ENCODE results near the gene FAM111B.
"Not testable (repeated sequence)": the region's sequence is repeated elsewhere in the genome, so short reads cannot be mapped to it uniquely, and the experiment has no call there.

The FAM111B gene, protein sequence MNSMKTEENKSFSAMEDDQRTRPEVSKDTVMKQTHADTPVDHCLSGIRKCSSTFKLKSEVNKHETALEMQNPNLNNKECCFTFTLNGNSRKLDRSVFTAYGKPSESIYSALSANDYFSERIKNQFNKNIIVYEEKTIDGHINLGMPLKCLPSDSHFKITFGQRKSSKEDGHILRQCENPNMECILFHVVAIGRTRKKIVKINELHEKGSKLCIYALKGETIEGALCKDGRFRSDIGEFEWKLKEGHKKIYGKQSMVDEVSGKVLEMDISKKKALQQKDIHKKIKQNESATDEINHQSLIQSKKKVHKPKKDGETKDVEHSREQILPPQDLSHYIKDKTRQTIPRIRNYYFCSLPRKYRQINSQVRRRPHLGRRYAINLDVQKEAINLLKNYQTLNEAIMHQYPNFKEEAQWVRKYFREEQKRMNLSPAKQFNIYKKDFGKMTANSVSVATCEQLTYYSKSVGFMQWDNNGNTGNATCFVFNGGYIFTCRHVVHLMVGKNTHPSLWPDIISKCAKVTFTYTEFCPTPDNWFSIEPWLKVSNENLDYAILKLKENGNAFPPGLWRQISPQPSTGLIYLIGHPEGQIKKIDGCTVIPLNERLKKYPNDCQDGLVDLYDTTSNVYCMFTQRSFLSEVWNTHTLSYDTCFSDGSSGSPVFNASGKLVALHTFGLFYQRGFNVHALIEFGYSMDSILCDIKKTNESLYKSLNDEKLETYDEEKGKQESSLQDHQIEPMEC

DNA sequence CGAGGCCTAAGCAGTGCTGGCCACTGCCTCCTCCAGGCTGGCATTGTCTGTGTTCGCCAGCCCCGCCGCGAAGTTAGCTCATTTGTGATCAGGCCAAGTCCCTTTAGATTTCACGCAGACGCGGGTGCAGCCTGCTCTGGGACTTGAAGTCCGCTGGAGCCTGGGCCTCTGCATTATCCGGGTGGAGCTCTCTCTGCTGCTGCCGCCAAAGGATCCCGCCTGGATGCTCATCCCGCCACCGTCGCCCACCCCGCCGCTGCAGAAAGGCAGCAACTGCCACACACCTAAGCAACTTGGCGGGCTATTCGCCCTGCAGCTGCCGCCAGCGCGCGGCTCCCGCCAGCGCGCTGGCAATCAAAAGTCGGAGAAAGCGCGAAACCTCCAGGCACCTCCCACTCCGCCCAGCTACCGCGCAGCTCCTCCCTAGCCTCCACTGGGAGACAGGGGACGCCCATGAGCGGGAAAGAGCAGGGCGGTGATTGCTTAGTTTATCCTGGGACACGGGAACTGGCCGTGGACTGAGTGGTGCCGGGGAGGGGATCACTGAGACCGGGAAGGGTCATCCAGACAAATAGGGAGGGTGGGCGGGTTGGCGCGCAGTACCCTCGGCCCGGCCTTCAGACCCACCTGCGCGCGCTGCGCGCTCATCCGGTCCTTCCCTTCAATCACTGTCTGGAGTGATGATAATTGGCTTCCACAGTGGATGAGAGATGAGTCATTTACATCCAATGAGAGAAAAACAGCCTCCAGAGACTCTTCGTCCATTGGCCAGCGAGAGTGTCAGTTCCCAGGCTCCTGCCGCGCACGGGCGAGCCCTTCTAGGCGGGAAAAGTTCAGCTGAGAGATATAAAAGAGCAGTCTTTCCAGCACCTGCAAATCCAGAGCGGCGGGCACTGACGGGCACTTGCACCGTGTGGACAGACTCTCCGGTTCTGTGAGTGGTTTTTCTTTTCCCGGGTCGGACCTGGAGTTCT lies at the start of gene FAM111B:
Gene FAM111B, plus strand, starts transcription at position 875 of the 974 bp plus-strand sequence. CDS start 2,389 bp downstream, outside the sequence.
- peak; percentile 82 for DNase-seq (ENCODE audit: low spot score)

DNA sequence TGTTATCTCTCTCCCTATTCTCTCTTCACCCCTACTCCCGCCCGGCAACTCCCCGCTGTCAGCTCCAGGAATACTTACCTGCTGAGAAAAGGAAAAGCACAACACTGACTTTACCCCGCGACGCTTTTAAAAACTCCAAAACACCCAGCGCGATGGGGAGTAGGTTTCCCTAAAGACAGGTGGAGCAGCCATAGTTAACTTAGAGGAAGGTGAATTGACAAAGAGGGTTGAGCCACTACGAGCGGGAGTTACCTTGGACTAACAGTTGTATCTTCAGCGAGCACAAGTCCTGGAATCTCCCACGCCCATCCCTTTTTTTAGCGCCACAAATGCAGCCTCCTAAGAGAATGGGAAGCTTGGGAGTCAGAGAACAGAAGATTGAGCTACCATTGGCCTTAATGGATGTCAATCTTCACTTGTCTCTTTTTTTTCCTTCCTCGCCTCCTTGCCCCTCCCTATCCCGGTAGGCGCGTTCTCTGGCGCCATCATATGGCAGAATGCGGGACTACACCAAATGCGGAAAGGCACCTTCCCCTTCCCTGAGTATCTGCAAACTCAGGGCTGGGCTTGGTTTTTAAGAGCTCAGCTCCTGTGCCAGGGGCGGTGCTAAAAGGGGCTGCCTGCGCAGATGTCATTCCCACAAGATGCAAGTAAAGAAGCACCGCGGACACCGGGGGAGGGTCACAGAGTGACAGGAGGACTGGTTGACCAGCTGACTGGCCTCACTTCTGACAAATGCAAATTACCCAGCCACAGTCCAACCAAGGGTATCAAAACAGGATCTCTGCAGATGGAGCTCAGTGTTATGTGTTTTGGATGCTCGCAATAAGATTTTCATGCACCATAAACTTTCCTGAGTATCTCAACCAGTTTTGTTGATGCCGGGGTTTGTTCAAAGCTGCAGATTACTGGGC lies 48.7 kb upstream of the FAM111B start:
- peak; percentile 72 for DNase-seq (ENCODE audit: low spot score)

DNA sequence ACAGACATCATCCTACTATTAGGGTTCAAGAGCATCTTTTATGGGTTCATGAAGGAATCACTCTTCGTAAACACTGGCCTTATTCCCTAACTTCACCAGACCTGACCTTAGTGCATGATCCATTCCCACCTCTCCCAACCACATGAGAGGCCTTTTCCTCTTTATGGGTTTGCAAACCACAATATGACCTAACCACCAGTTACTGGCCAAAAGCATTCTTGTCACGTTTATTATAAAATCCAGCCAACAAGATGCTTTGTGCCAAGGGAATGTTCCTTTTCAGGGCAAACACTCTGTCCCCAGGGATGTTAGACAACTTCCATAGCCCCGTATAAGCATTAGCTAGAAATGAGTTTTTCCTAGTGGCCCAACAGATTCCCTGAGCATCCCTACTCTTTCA lies 46.9 kb upstream of the FAM111B start:
- DNase-seq (ENCODE audit: low spot score), result not testable (repeated sequence)

GRCh38 chr11:59062602-59063529 lies 44.2 kb upstream of the FAM111B start:
- DNase-seq (ENCODE audit: low spot score), result no peak

- DNase-seq (ENCODE audit: low spot score), result not testable (repeated sequence)
Observed at GRCh38 chr11:59063996-59064727, 42.9 kb upstream of the FAM111B start.

GRCh38 chr11:59069087-59069486 lies 38.0 kb upstream of the FAM111B start:
- no peak for DNase-seq (ENCODE audit: low spot score)

GRCh38 chr11:59076876-59077571 lies 30.0 kb upstream of the FAM111B start:
- no peak for DNase-seq (ENCODE audit: low spot score)

GRCh38 chr11:59078435-59078834 lies 28.6 kb upstream of the FAM111B start:
- DNase-seq (ENCODE audit: low spot score), result no peak

DNA sequence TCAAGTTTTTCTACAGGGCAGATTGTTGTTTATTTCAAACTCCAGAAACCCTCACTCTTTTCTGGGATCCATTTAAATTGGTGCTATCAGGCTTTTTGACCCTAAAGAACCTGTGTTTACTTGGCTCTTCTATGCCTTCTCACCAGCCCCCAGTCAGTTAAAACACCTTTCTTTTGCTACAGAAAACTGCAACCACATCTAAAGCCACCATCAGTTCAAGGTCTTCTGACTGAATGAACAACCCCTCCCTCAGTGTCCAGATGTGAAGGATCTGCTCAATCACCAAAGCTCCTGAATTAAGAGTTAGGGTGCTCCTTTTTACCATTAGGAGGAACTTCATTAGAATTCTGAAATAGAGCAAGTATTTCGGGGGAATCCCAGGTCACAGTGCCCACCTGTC lies 28.0 kb upstream of the FAM111B start:
- no peak for DNase-seq (ENCODE audit: low spot score)

DNA sequence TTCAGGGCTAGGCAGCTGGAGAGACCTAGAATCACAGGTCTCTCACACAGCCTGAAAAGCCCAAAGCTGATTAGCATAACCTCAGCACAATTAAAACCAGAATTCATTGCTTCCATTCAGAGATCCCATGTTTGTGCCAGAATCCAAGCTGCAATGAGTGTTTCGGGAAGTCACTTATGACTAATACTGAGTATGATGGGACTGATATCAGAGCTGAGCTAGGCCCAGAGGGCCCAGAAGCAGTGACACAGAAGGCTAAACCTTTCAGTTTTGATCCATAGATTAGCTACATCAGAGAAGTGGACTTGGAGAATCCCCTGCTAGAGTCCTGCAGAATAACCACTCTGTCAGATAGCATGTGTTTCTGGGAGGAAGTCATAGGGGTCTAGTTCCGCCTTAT lies 26.6 kb upstream of the FAM111B start:
- DNase-seq (ENCODE audit: low spot score), result not testable (repeated sequence)

DNA sequence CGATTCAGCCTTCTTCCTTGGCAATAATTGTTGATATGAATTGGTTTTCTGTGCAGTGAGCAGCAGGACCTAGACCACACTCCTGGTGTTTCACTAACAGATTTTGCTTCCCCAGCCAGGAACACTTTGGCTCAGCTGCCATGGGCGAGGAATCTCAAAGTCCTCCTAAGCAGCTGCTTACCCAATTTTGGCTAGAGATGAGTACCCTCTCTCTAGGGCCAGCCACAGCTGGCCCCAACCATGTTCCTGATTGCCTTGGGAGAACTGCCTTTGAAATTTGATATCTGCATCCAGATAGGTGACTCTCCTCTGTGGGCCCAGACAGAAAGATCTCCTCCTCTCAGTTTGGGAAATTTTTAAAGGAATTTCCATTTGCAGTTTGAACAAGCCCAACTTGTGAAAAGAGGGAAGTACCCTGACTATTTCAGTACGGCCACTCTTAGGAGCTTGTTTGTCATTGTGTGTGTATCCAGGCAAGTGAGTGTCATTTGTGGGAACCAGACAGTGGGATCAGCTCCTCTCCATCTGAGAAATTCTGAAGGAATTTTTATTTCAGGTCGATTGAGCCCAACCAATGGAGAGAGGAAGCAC lies 25.5 kb upstream of the FAM111B start:
- not testable (repeated sequence) for DNase-seq (ENCODE audit: low spot score)

DNA sequence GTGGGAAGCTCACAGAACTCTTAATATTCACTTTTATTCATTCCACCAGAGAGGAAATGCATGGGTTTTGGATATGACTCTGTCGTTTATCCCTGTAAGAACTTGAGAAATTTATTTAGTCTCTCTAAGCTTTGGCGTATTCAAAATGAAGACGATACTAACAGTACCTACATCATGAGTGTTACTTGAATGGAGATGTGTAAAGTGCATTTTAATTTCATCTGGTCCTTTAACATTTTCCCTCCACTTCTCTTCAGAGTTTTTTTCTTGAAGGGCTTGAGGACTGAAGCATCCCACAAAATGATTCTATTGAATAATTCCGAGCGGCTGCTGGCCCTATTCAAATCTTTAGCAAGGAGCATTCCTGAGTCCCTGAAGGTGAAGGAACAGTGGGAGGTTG lies 21.0 kb upstream of the FAM111B start, which contains the start of gene GLYATL1B:
Gene GLYATL1B, plus strand, starts transcription at position 301 of the 400 bp plus-strand sequence. Its CDS starts 0 bp downstream, at position 301.
- DNase-seq (ENCODE audit: low spot score), result not testable (repeated sequence)

GRCh38 chr11:59088162-59088561 lies 18.9 kb upstream of the FAM111B start:
- DNase-seq (ENCODE audit: low spot score), result no peak

DNA sequence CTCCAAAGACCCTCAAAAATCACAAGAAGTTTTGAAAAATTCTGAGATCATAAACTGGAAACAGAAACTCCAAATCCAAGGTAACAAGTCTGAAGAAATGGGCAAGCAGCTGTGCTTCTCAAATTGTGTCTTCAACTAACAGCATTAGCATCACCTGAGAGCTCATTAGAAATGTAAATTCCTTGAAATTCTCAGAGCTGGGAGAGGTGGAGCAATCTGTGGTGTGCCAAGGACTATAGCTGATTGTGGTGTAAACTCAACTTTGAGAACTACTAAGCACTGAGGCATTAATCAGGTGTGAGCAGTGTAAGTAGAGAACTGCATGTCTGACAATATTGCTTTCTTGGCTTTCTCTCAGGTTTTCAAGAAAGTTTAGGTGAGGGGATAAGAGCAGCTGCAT lies 13.5 kb upstream of the FAM111B start:
- DNase-seq (ENCODE audit: low spot score), result not testable (repeated sequence)

GRCh38 chr11:59095225-59095624 lies 11.8 kb upstream of the FAM111B start:
- DNase-seq (ENCODE audit: low spot score), result not testable (repeated sequence)

DNA sequence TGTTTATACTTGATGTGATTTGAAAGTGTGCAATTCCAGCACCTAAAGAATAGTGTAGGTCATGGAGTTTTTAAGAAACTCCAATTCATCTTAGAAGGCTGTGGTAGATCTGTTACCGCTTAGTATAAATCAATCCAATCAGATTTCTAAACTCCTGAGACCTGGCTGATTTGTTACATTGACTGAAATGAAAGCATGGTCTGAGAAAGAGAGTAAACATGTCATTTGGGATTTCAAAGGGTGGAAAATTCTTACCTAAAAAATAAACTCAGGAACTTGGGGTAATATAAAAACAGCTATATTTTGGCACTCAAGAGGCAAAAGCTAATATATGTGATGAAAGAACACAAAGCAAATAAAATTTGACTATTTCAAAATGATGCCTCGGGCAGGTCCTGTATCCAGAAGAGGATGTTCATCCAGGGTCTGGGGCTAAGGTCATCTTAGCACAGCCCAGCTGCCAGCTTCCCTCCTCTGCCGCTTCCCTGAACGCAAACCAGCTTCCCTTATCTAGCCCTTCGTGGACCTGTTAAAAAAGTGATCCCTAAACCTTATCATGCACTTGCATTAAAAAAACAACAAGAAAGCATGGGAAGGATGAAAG lies 11.0 kb upstream of the FAM111B start:
- not testable (repeated sequence) for DNase-seq (ENCODE audit: low spot score)

- DNase-seq (ENCODE audit: low spot score), result peak; percentile 47
Observed at GRCh38 chr11:59097113-59097708, 9.8 kb upstream of the FAM111B start.
